ENCODE results near the gene FUNDC2. TPM values are rescaled to one million over a fixed set of nuclear protein-coding genes. Genes with fewer than 3 reads are reported as not detected.
"Not testable (repeated sequence)": the region's sequence is repeated elsewhere in the genome, so short reads cannot be mapped to it uniquely, and the experiment has no call there.

The FUNDC2 gene
- total and polyA plus RNA-seq, 8 donors: 50.3 to 88.1 (median 72.0) TPM

DNA sequence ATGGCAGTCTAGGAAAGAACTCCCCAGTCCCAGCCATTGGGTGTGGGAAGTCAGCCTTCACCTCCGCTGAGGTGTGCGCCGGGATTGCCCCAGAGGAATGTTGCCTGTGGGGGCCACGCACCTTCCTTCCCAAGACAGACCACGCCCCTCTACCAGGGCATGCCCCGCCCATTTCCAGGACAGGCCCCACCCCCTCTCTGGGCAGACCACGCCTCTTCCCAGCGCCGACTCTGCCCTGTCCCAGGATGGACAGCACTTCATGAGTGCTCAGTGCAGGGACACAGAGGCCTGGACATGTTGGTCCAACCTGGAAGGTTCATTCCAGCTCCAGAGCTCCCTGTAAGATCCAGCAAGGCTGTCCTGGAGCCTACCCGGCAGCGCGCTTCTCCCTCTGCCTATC, 18.1 kb upstream of the FUNDC2 start:
- intact Hi-C loops (cut with DNase I); H3K9me3 ChIP-seq; H3K27me3 ChIP-seq; FAIRE-seq; ATAC-seq; H3K4me3 ChIP-seq; H3K36me3 ChIP-seq; DNase-seq; H3K27ac ChIP-seq: not testable (repeated sequence)
- peaks cover 0 to 20% (median 18%) of the 10 kb centered on the region in 3 donors for H3K4me1 ChIP-seq
- WGBS, 2 donors: 89 to 100% methylated on average over 3 to 6 of the region's 12 CpGs

DNA sequence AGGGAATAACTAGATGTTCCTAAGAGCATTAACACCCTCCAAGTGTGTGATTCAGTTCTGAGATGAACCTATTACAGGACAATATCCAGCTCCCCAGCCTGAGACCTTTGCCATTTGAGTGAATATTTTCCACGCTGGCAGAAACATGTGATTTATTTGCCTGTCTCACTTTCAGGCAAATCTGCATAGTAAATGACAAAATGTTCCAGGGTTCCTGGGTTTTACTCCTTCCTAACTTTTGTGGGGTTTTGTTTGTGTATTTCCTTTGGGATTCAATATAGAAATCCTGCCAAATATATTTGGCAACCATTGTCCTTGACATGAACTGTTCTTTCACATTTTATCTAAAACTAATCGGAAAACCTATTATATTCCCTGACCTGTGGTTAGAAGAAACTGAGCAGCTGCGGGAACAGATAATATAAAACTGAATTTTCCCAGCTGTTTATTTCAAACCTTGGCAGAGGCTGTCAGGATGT, 16.6 kb upstream of the FUNDC2 start:
- H3K4me3 ChIP-seq: no peak overlapping the region
- no peaks in the 10 kb centered on the region for H3K36me3 ChIP-seq
- WGBS, 2 donors: 5 to 20% methylated on average over 3 of the region's 3 CpGs
- intact Hi-C loops (cut with DNase I): no loop called here
- peaks cover 0 to 20% (median 18%) of the 10 kb centered on the region in 3 donors for H3K4me1 ChIP-seq
- peak overlapping the region in 3 of 4 donors; percentile 24 to 50 (median 30) for H3K27ac ChIP-seq
- TF ChIP-seq, protein P1, sequence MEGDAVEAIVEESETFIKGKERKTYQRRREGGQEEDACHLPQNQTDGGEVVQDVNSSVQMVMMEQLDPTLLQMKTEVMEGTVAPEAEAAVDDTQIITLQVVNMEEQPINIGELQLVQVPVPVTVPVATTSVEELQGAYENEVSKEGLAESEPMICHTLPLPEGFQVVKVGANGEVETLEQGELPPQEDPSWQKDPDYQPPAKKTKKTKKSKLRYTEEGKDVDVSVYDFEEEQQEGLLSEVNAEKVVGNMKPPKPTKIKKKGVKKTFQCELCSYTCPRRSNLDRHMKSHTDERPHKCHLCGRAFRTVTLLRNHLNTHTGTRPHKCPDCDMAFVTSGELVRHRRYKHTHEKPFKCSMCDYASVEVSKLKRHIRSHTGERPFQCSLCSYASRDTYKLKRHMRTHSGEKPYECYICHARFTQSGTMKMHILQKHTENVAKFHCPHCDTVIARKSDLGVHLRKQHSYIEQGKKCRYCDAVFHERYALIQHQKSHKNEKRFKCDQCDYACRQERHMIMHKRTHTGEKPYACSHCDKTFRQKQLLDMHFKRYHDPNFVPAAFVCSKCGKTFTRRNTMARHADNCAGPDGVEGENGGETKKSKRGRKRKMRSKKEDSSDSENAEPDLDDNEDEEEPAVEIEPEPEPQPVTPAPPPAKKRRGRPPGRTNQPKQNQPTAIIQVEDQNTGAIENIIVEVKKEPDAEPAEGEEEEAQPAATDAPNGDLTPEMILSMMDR (IDR thresholded peaks at IDR 0.05): no peak
- no peaks in the 10 kb centered on the region for H3K9me3 ChIP-seq
- no peak for DNase-seq
- peak; percentile 27 to 51 (median 41) for ATAC-seq
- H3K27me3 ChIP-seq: no peaks in the 10 kb centered on the region
- no peak for FAIRE-seq

DNA sequence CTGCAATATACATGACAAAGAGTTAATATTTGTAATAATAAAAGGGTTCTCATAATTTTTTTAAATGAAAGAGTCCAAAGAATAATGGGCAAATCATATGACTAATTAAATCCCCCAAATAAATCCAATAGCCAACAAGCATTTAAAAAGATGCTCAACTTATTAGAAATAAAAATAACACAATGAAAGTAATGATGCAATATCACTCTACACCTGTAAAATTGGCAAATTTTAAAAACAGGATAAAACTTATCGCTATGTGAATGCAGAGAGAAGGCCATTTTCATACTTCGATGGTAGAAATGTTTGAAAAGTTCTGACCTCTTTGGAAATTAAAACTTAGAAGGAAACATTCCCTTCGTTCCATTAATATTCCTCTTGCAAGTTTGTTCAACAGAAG, 6.1 kb upstream of the FUNDC2 start:
- ATAC-seq (no peak), DNase-seq (no peak), FAIRE-seq (peak; percentile 92)
- H3K27me3 ChIP-seq: no peaks in the 10 kb centered on the region
- no peak overlapping the region for H3K4me3 ChIP-seq
- no peak overlapping the region for H3K27ac ChIP-seq
- TF ChIP-seq, protein P1 (IDR thresholded peaks at IDR 0.05): no peak
- WGBS, 2 donors: 75 to 80% methylated on average over 3 of the region's 3 CpGs
- intact Hi-C loops (cut with DNase I): no loop called here
- no peaks in the 10 kb centered on the region for H3K4me1 ChIP-seq
- H3K36me3 ChIP-seq: no peaks in the 10 kb centered on the region
- H3K9me3 ChIP-seq: no peaks in the 10 kb centered on the region

DNA sequence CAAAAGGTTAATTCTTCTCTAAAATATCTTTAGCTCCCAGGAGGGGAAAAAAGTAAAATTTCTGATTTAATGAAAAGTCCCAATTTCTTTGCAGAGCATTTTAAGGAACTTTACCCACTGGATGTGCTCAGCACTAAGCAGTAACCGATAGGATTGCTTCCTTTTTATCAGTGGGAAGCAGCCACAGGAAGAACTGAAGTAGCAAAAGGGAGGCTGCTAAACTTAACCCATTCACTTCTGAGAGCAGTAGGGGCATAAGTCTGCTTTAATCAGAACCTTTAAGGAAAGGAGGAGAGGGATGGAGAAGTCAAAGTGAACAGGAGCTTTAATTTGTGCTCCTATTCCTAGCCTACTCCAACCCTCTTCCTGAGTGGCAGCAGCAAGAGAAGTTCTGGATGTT, 4.1 kb upstream of the FUNDC2 start, which contains the start of gene F8:
F8 (minus strand) TSS at position 139 of the 400 bp plus-strand sequence. CDS start 171 bp downstream, outside the sequence.
- no peak within 1 kb of the TSS for H3K27ac ChIP-seq

DNA sequence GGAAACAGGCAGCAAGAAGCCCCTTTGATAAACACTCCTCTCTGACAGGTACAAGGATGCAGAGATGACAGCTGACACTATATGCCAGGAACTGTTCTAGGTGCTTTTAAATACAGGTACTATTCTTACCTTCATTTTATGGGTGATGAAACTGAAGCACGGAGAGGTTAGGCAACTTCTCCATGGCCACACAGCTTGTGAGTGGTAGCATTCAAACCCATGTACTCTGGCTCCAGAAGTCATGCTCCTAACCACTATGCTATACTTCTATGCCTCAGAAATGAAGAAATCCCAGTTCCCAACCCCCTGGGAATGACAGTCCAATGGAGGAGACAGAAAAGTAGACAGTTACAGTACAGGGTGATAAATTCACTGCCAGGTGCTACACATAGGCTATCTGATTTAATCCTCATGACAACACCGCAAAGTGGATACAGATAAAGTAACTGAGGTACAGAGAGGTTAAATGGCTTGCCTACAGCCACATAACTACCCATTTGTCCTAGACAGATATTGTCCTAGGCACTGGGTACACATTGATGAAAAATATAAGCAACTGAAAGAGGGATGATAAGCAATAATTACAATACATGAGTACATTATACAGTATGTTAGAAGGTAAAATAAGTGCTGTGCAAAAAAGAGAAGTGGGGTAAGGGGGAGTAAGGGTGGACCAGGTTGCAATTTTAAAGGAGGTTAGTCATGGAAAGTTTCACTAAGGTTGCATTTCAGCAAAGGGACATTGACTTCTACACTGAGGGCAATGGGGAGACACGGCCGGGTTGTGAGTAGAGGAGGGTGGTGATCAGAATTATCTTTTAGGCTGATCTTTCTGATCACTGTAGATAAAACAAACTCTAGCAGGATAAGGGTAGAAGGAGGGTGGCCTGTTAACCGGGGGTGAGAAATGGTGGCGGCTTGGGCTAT, 2.5 kb upstream of the FUNDC2 start:
- DNase-seq: no peak
- WGBS, 2 donors: 73 to 77% methylated on average over 6 of the region's 6 CpGs
- peaks cover 0 to 2% (median 0%) of the 10 kb centered on the region in 3 donors for H3K4me1 ChIP-seq
- H3K27ac ChIP-seq: peak overlapping the region in 1 of 4 donors; percentile 5
- H3K9me3 ChIP-seq: no peaks in the 10 kb centered on the region
- H3K27me3 ChIP-seq: no peaks in the 10 kb centered on the region
- TF ChIP-seq, protein P1 (IDR thresholded peaks at IDR 0.05): no peak
- no peaks in the 10 kb centered on the region for H3K36me3 ChIP-seq
- no peak overlapping the region for H3K4me3 ChIP-seq
- intact Hi-C loops (cut with DNase I): no loop called here
- no peak for ATAC-seq
- no peak for FAIRE-seq

More for the DNA sequence above, 4.1 kb upstream of the FUNDC2 start, which contains the start of gene F8:
- DNase-seq (no peak), FAIRE-seq (no peak), ATAC-seq (no peak)
- 0 to 19% methylated on average over 1 of the region's 1 CpG for WGBS, 2 donors
- TF ChIP-seq, protein P1 (IDR thresholded peaks at IDR 0.05): no peak
- H3K9me3 ChIP-seq: no peaks in the 10 kb centered on the region
- intact Hi-C loops (cut with DNase I): no loop called here
- H3K4me1 ChIP-seq: peaks cover 0 to 2% (median 0%) of the 10 kb centered on the region in 3 donors
- no peaks in the 10 kb centered on the region for H3K27me3 ChIP-seq
- H3K36me3 ChIP-seq: no peaks in the 10 kb centered on the region
- H3K4me3 ChIP-seq: peak within 1 kb of the TSS in 1 of 4 donors; percentile 0

Data from pancreas (tissue), 10 donors.